NB4 (cell line): ENCODE data around the gene SEPSECS.

Experiments
- MAX ChIP-seq: IDR thresholded peaks from 2 replicates; pipeline ENCODE4 v1.6.1; 2011; ENCODE audit warnings: low read depth, low read length
- MYC ChIP-seq: IDR thresholded peaks from 2 replicates; pipeline ENCODE4 v1.6.1; 2011; ENCODE audit warnings: low read depth, low read length
- POLR2A ChIP-seq: IDR thresholded peaks from 2 replicates; pipeline ENCODE4 v1.6.1; 2011; ENCODE audit warnings: mild to moderate bottlenecking; ENCODE audit not compliant: insufficient read length; ENCODE audit errors: extremely low read depth
- TF ChIP-seq, protein P1 (sequence below): IDR thresholded peaks from one replicate; pipeline ENCODE4 v1.5.1; 2012; ENCODE audit warnings: low read depth, low read length

DNA sequence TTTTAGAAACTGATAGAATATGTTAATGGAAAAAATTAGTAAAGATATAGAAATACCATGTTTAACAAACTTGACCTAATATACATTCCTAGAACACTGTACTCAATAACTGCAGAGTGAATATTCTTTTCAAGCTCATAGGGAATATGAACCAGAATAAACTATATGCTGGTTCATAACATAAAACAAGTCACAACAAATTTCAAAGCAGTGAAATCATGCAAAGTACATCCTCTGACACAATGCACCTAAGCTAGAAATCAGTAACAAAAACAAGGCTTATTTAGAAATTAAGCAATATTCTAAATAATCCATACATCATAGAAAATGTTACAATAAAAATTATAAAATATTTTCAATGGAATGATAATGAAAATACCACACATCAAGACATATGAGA lies 9.2 kb upstream of the SEPSECS start:
- TF ChIP-seq, protein P1, sequence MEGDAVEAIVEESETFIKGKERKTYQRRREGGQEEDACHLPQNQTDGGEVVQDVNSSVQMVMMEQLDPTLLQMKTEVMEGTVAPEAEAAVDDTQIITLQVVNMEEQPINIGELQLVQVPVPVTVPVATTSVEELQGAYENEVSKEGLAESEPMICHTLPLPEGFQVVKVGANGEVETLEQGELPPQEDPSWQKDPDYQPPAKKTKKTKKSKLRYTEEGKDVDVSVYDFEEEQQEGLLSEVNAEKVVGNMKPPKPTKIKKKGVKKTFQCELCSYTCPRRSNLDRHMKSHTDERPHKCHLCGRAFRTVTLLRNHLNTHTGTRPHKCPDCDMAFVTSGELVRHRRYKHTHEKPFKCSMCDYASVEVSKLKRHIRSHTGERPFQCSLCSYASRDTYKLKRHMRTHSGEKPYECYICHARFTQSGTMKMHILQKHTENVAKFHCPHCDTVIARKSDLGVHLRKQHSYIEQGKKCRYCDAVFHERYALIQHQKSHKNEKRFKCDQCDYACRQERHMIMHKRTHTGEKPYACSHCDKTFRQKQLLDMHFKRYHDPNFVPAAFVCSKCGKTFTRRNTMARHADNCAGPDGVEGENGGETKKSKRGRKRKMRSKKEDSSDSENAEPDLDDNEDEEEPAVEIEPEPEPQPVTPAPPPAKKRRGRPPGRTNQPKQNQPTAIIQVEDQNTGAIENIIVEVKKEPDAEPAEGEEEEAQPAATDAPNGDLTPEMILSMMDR = no peak
- no peak for TF ChIP-seq MYC
- no peak for TF ChIP-seq POLR2A
- TF ChIP-seq MAX = no peak
